Endothelial cell of umbilical vein (primary cell): ENCODE measurements around the gene UNC93B1. TPM values are rescaled to one million over a fixed set of nuclear protein-coding genes. Genes with fewer than 3 reads are reported as not detected.

Experiments used
- BruUV-seq: library from RNA; stranded (reverse); fragments of 400-500 nt; replicated peaks from 2 replicates; lab custom pipeline; 2021; lab: Mats Ljungman, UMichigan
- CTCF ChIA-PET: fragments of 300-600, 350-600 bp; sonication (Branson Sonifier 250); formaldehyde crosslinking; loops from one replicate; lab custom pipeline; 2021; ENCODE audit warnings: antibody characterized with exemption, inconsistent platforms; lab: Charles Lee
- POLR2A ChIA-PET: fragments of 300-600, 350-600 bp; sonication (Branson Sonifier 250); formaldehyde crosslinking; loops from one replicate; lab custom pipeline; 2021; ENCODE audit warnings: antibody characterized with exemption, inconsistent platforms; lab: Charles Lee
- DNase-seq: peaks from one replicate; pipeline ENCODE4 v3.0.0-alpha.2; 2011; ENCODE audit warnings: low read depth, low spot score
- FAIRE-seq: peaks from 2 replicates; lab custom pipeline; 2011; peaks lifted over from hg19 to GRCh38; lab: Jason Lieb, UNC
- H2AFZ ChIP-seq: 2 replicates; pipeline ENCODE4 v1.6.0; 2012; ENCODE audit warnings: low read depth, low read length, control low read depth, inconsistent platforms
- H3K27ac ChIP-seq: 2 replicates; pipeline ENCODE4 v1.5.1; 2011; ENCODE audit warnings: low read depth, mild to moderate bottlenecking, control low read depth, low read length, moderate library complexity; ENCODE audit not compliant: insufficient read depth
- H3K27me3 ChIP-seq, 2 experiments: 2 replicates each; pipeline versions ENCODE4 v1.6.0 to v1.6.1; 2011; ENCODE audit warnings: low read length in 2 of 2, mixed read lengths in 1 of 2; ENCODE audit not compliant: control insufficient read depth in 2 of 2, insufficient read depth in 2 of 2
- H3K36me3 ChIP-seq, 2 experiments: 2 replicates in 1 of 2; 3 replicates in 1 of 2; pipeline ENCODE4 v1.5.1; 2011; ENCODE audit warnings: low read length in 2 of 2, mild to moderate bottlenecking in 1 of 2, moderate library complexity in 1 of 2; ENCODE audit not compliant: control insufficient read depth in 2 of 2, insufficient read depth in 2 of 2; ENCODE audit errors: extremely low read depth in 1 of 2
- H3K4me1 ChIP-seq: 3 replicates; pipeline ENCODE4 v1.5.1; 2011; ENCODE audit warnings: mild to moderate bottlenecking, low read length; ENCODE audit not compliant: control insufficient read depth, insufficient read depth; ENCODE audit errors: extremely low read depth
- H3K4me2 ChIP-seq: 2 replicates; pipeline ENCODE4 v1.6.1; 2011; ENCODE audit warnings: low read length, control low read depth, mixed read lengths; ENCODE audit not compliant: insufficient read depth
- H3K4me3 ChIP-seq, 3 experiments: fragments of 200-600 bp in 1 of 3; sonication (generic), shearing (Covaris generic) in 1 of 3; replicated peaks in 1 of 3; 2 replicates each; pipeline ENCODE4 v1.5.1; 2011 to 2016; ENCODE audit warnings: control low read depth in 3 of 3, low read length in 3 of 3, mild to moderate bottlenecking in 2 of 3, inconsistent platforms in 1 of 3, low read depth in 1 of 3, moderate library complexity in 1 of 3; ENCODE audit not compliant: insufficient read depth in 1 of 3
- H3K79me2 ChIP-seq: 2 replicates; pipeline ENCODE4 v1.6.0; 2012; ENCODE audit warnings: low read length, inconsistent platforms; ENCODE audit not compliant: control insufficient read depth, insufficient read depth
- H3K9ac ChIP-seq: replicated peaks from 2 replicates; pipeline ENCODE3; 2011; ENCODE audit warnings: low read length, control low read depth; ENCODE audit not compliant: insufficient read depth; ENCODE audit errors: extremely low read depth
- H3K9me1 ChIP-seq: replicated peaks from 3 replicates; pipeline ENCODE4 v1.6.0; 2011; ENCODE audit warnings: mild to moderate bottlenecking, low read length; ENCODE audit not compliant: control insufficient read depth, insufficient read depth; ENCODE audit errors: extremely low read depth
- H3K9me3 ChIP-seq: replicated peaks from 2 replicates; pipeline ENCODE4 v1.5.1; 2012; ENCODE audit warnings: low read length, inconsistent platforms; ENCODE audit not compliant: control insufficient read depth, insufficient read depth
- H4K20me1 ChIP-seq: replicated peaks from 2 replicates; pipeline ENCODE3; 2011; ENCODE audit warnings: mild to moderate bottlenecking, low read length; ENCODE audit not compliant: control insufficient read depth, insufficient read depth; ENCODE audit errors: extremely low read depth
- EZH2 ChIP-seq: IDR thresholded peaks from 2 replicates; pipeline ENCODE4 v1.6.1; 2012; ENCODE audit warnings: borderline replicate concordance, low read depth, mild to moderate bottlenecking, moderate library complexity, low read length, inconsistent platforms; ENCODE audit not compliant: severe bottlenecking
- FOS ChIP-seq: IDR thresholded peaks from 2 replicates; pipeline ENCODE4 v1.6.1; 2011; ENCODE audit warnings: mild to moderate bottlenecking, low read length, moderate library complexity, borderline replicate concordance; ENCODE audit not compliant: insufficient read depth
- GATA2 ChIP-seq: IDR thresholded peaks from 2 replicates; pipeline ENCODE4 v1.7.0; 2011; ENCODE audit warnings: low read depth, mild to moderate bottlenecking, moderate library complexity, mixed read lengths, low read length; ENCODE audit not compliant: insufficient read length, insufficient read depth
- JUN ChIP-seq: IDR thresholded peaks from 2 replicates; pipeline ENCODE4 v1.6.1; 2011; ENCODE audit warnings: borderline replicate concordance, low read depth; ENCODE audit not compliant: insufficient read length, insufficient read depth
- MAX ChIP-seq: IDR thresholded peaks from 2 replicates; pipeline ENCODE4 v1.6.1; 2011; ENCODE audit not compliant: insufficient read depth, insufficient read length
- MYC ChIP-seq: IDR thresholded peaks from one replicate; pipeline ENCODE4 v1.6.1; 2011; ENCODE audit warnings: mild to moderate bottlenecking, low read depth, low read length
- POLR2A ChIP-seq: IDR thresholded peaks from 2 replicates; pipeline ENCODE4 v1.6.1; 2012; ENCODE audit warnings: low read depth, mild to moderate bottlenecking, control low read depth, low read length
- POLR2AphosphoS5 ChIP-seq: IDR thresholded peaks from 2 replicates; pipeline ENCODE4 v1.6.1; 2012; ENCODE audit warnings: low read depth, mild to moderate bottlenecking, control low read depth, low read length, moderate library complexity; ENCODE audit not compliant: insufficient read depth
- dilution Hi-C: fragments of 300-500 bp; cut with MboI; formaldehyde crosslinking; loops from one replicate; pipeline ENCODE4 v1.15.0; 2019; ENCODE audit warnings: low sequenced_read_pairs; ENCODE audit not compliant: extremely low pct_ligation_motif_present
- intact Hi-C: fragments of 100-400 bp; cut with micrococcal nuclease; formaldehyde crosslinking; loops from one replicate; pipeline ENCODE4 v1.10.0; 2022
- polyA plus RNA-seq, 4 experiments: library from polyadenylated mRNA; depleted of rRNA in 3 of 4; stranded (reverse) in 3 of 4; unstranded in 1 of 4; fragments of >200 nt; gene quantifications; 2 replicates each; pipeline versions ENCODE4 v1.2.1 to v1.2.3, GENCODE V29; 2011 to 2012; ENCODE audit warnings: missing spikeins in 1 of 4
- total RNA-seq: library from RNA; stranded (reverse); gene quantifications from 2 replicates; pipeline ENCODE4 v1.2.3, GENCODE V29; 2021
- TF ChIP-seq, protein P1 (sequence below), 2 donors: IDR thresholded peaks; 1 replicate in 1 of 2; 2 replicates in 1 of 2; pipeline ENCODE4 v1.5.1; 2011; ENCODE audit warnings: low read length in 2 of 2, mild to moderate bottlenecking in 2 of 2, moderate library complexity in 2 of 2, control low read depth in 1 of 2, inconsistent platforms in 1 of 2, low read depth in 1 of 2; ENCODE audit not compliant: insufficient read depth in 1 of 2; ENCODE audit errors: extremely low read depth in 1 of 2

The UNC93B1 gene
- total and polyA plus RNA-seq, 2 donors (not counting 3 experiments of a cell fraction or from before 2014, with no cell fraction given): 10.6 to 18.9 TPM

DNA sequence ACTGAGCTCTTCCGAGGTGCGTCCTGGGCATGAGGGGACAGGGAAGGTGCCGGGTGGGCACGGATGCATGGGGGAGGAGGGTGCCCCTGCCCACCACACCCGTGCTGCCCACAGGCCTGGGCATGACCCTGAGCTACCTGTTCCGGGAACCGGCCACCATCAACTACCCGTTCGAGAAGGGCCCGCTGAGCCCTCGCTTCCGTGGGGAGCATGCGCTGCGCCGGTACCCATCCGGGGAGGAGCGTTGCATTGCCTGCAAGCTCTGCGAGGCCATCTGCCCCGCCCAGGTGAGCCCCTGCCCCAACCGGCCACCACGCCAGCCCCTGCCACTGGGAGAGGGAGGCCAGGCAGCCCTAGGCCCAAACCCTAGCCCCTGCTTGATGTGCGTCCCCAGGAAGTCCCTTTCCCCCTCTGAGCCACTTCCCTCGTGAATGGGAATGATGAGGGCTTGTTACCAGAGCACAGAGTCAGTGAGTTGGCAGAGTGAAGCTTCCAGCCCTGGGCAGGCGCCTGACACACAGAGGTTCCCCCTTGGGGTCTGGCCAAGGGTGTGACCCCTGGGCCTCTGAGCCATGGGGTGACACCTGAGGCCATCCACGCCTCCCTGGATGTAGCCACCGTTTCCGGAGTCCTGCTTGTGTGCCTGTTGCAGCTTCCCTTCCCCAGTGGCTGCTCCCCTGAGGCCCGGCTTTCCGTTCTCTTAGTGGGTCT is 29.3 kb upstream of the UNC93B1 start:
- Histone ChIP-seq H3K36me3 (peaks cover 0 to 19% of the 10 kb centered on the region in 2 experiments), H2AFZ (no peak overlapping the region), H3K4me2 (no peak overlapping the region), H3K9ac (no peak overlapping the region), H3K27me3 (no peaks in the 10 kb centered on the region), H3K79me2 (peaks cover 18% of the 10 kb centered on the region), H3K9me1 (no peaks in the 10 kb centered on the region), H3K27ac (no peak overlapping the region), H3K4me3 (no peak overlapping the region), H4K20me1 (no peaks in the 10 kb centered on the region), H3K9me3 (no peaks in the 10 kb centered on the region), H3K4me1 (peaks cover 18% of the 10 kb centered on the region)
- POLR2A ChIA-PET: no interaction called here
- BruUV-seq: no TSS peak
- intact Hi-C loops: no loop called here
- no peak for FAIRE-seq
- dilution Hi-C loops: no loop called here
- TF ChIP-seq GATA2: no peak
- no peak for DNase-seq
- CTCF ChIA-PET: no interaction called here

GRCh38 chr11:68032003-68032402 is 28.1 kb upstream of the UNC93B1 start:
- Histone ChIP-seq H3K4me1 (peaks cover 14% of the 10 kb centered on the region), H4K20me1 (no peaks in the 10 kb centered on the region), H2AFZ (no peak overlapping the region), H3K36me3 (peaks cover 0 to 19% of the 10 kb centered on the region in 2 experiments), H3K9ac (no peak overlapping the region), H3K4me2 (peak overlapping the region; percentile 56), H3K27ac (no peak overlapping the region), H3K4me3 (no peak overlapping the region), H3K9me3 (no peaks in the 10 kb centered on the region), H3K79me2 (peaks cover 18% of the 10 kb centered on the region), H3K9me1 (no peaks in the 10 kb centered on the region), H3K27me3 (no peaks in the 10 kb centered on the region)
- no TSS peak for BruUV-seq
- no peak for TF ChIP-seq POLR2AphosphoS5
- TF ChIP-seq, protein P1, sequence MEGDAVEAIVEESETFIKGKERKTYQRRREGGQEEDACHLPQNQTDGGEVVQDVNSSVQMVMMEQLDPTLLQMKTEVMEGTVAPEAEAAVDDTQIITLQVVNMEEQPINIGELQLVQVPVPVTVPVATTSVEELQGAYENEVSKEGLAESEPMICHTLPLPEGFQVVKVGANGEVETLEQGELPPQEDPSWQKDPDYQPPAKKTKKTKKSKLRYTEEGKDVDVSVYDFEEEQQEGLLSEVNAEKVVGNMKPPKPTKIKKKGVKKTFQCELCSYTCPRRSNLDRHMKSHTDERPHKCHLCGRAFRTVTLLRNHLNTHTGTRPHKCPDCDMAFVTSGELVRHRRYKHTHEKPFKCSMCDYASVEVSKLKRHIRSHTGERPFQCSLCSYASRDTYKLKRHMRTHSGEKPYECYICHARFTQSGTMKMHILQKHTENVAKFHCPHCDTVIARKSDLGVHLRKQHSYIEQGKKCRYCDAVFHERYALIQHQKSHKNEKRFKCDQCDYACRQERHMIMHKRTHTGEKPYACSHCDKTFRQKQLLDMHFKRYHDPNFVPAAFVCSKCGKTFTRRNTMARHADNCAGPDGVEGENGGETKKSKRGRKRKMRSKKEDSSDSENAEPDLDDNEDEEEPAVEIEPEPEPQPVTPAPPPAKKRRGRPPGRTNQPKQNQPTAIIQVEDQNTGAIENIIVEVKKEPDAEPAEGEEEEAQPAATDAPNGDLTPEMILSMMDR (IDR thresholded peaks at IDR 0.05; ENCODE audit: extremely low read depth in 1 of 2, insufficient read depth in 1 of 2, low read depth in 1 of 2, low read length in 2 of 2): no peak
- TF ChIP-seq GATA2: no peak
- no peak for TF ChIP-seq MYC
- TF ChIP-seq EZH2: no peak
- TF ChIP-seq FOS: no peak
- no peak for TF ChIP-seq POLR2A
- TF ChIP-seq JUN: no peak
- no peak for TF ChIP-seq MAX
- POLR2A ChIA-PET: no interaction called here
- CTCF ChIA-PET: no interaction called here
- dilution Hi-C loops: no loop called here
- intact Hi-C loops: no loop called here
- no peak for DNase-seq
- FAIRE-seq: peak; percentile 21
